HepG2 (cell line): Measurements from ENCODE around the gene EDC3. TPM values are rescaled to one million over a fixed set of nuclear protein-coding genes. Genes with fewer than 3 reads are reported as not detected.

Experiments
- CBX5 ChIP-seq: sonication (generic); formaldehyde crosslinking; IDR thresholded peaks from 2 replicates; pipeline ENCODE4 v1.4.0; 2020; ENCODE audit warnings: missing genetic modification reagents, borderline replicate concordance
- CC2D1A ChIP-seq: sonication (generic); formaldehyde crosslinking; IDR thresholded peaks from 2 replicates; pipeline ENCODE4 v1.8.1; 2023; ENCODE audit warnings: mild to moderate bottlenecking, missing genetic modification reagents
- IRX3 ChIP-seq: sonication (generic); formaldehyde crosslinking; IDR thresholded peaks from 2 replicates; pipeline ENCODE4 v1.8.1; 2023; ENCODE audit warnings: mild to moderate bottlenecking, low read depth, missing genetic modification reagents, borderline replicate concordance
- ISL2 ChIP-seq: sonication (generic); formaldehyde crosslinking; IDR thresholded peaks from 2 replicates; pipeline ENCODE4 v1.5.0; 2020; ENCODE audit warnings: missing genetic modification reagents
- KLF6 ChIP-seq: IDR thresholded peaks from 2 replicates; pipeline ENCODE4 v1.8.0; 2016; ENCODE audit warnings: missing biosample characterization, missing genetic modification reagents
- MTA1 ChIP-seq: sonication (generic); formaldehyde crosslinking; IDR thresholded peaks from 2 replicates; pipeline ENCODE4 v1.4.0; 2020; ENCODE audit warnings: missing genetic modification reagents, mild to moderate bottlenecking, borderline replicate concordance
- NCOA1 ChIP-seq: sonication (generic); formaldehyde crosslinking; IDR thresholded peaks from 2 replicates; pipeline ENCODE4 v1.9.0; 2021; ENCODE audit warnings: missing genetic modification reagents
- PRMT3 ChIP-seq: sonication (generic); formaldehyde crosslinking; IDR thresholded peaks from 2 replicates; pipeline ENCODE4 v1.8.1; 2022; ENCODE audit warnings: low read depth, mild to moderate bottlenecking, moderate library complexity, missing genetic modification reagents, borderline replicate concordance
- SAP130 ChIP-seq: IDR thresholded peaks from 2 replicates; pipeline ENCODE4 v1.6.1; 2016; ENCODE audit warnings: low read depth
- ZBTB3 ChIP-seq: sonication (generic); formaldehyde crosslinking; IDR thresholded peaks from 2 replicates; pipeline ENCODE4 v1.4.0; 2020; ENCODE audit warnings: low read depth, mild to moderate bottlenecking, moderate library complexity, missing genetic modification reagents, borderline replicate concordance
- ZFP41 ChIP-seq: sonication (generic); formaldehyde crosslinking; IDR thresholded peaks from 2 replicates; pipeline ENCODE4 v1.4.0; 2020; ENCODE audit warnings: mild to moderate bottlenecking, missing genetic modification reagents, borderline replicate concordance
- ZFP62 ChIP-seq: sonication (generic); formaldehyde crosslinking; IDR thresholded peaks from 2 replicates; pipeline ENCODE4 v1.4.0; 2020; ENCODE audit warnings: missing genetic modification reagents
- ZFX ChIP-seq: sonication (generic); formaldehyde crosslinking; IDR thresholded peaks from 2 replicates; pipeline ENCODE4 v1.4.0; 2020; ENCODE audit warnings: mild to moderate bottlenecking, low read depth, missing genetic modification reagents, moderate library complexity
- ZIK1 ChIP-seq: sonication (generic); formaldehyde crosslinking; IDR thresholded peaks from 2 replicates; pipeline ENCODE4 v1.5.0; 2020; ENCODE audit warnings: mild to moderate bottlenecking, low read depth, missing genetic modification reagents, borderline replicate concordance
- ZNF24 ChIP-seq: fragments of 450-650 bp; IDR thresholded peaks from 2 replicates; pipeline ENCODE4 v1.6.1; 2017; ENCODE audit warnings: antibody characterized with exemption, mild to moderate bottlenecking
- ZNF326 ChIP-seq: sonication (generic); formaldehyde crosslinking; IDR thresholded peaks from 2 replicates; pipeline ENCODE4 v1.4.0; 2020; ENCODE audit warnings: missing genetic modification reagents, borderline replicate concordance
- ZNF331 ChIP-seq: sonication (generic); formaldehyde crosslinking; IDR thresholded peaks from 2 replicates; pipeline ENCODE4 v1.4.0; 2020; ENCODE audit warnings: missing genetic modification reagents
- polyA plus RNA-seq, 8 experiments: library from polyadenylated mRNA; depleted of rRNA in 3 of 8; stranded (reverse) in 7 of 8; unstranded in 1 of 8; fragments of >200 nt; fragmentation: Illumina TruSeq in 4 of 8; extraction: Trizol in 4 of 8; gene quantifications; 2 replicates each; pipeline versions ENCODE4 v1.2.1 to v1.2.3, GENCODE V29; 2011 to 2016; ENCODE audit warnings: low read depth in 4 of 8, missing spikeins in 1 of 8, mixed read lengths in 1 of 8; ENCODE audit not compliant: insufficient read depth in 1 of 8
- total RNA-seq, 5 experiments: library from RNA; depleted of rRNA; stranded (reverse); fragments of >200 nt; fragmentation: Illumina TruSeq; extraction: Trizol; gene quantifications; 2 replicates each; pipeline ENCODE4 v1.2.3, GENCODE V29; 2016; ENCODE audit warnings: low read depth in 1 of 5
- TF ChIP-seq, protein P1 (sequence below): sonication (generic); formaldehyde crosslinking; IDR thresholded peaks from 2 replicates; pipeline ENCODE4 v1.4.0; 2020; ENCODE audit warnings: missing genetic modification reagents
- TF ChIP-seq, protein P2 (sequence below): sonication (generic); formaldehyde crosslinking; IDR thresholded peaks from 2 replicates; pipeline ENCODE4 v1.5.0; 2020; ENCODE audit warnings: missing genetic modification reagents, mild to moderate bottlenecking, borderline replicate concordance
- TF ChIP-seq, protein P3 (sequence below): sonication (generic); formaldehyde crosslinking; IDR thresholded peaks from 2 replicates; pipeline ENCODE4 v1.8.0; 2022; ENCODE audit warnings: mild to moderate bottlenecking, missing genetic modification reagents, borderline replicate concordance
- TF ChIP-seq, protein P4 (sequence below): sonication (generic); formaldehyde crosslinking; IDR thresholded peaks from 2 replicates; pipeline ENCODE4 v1.8.1; 2023; ENCODE audit warnings: mild to moderate bottlenecking, inconsistent platforms, moderate library complexity, missing genetic modification reagents, borderline replicate concordance

The EDC3 gene
- total and polyA plus RNA-seq, 2 of the 13 experiments (the other 11 are each of a cell fraction or from before 2014, with no cell fraction given), result 17.4 to 32.0 TPM

DNA sequence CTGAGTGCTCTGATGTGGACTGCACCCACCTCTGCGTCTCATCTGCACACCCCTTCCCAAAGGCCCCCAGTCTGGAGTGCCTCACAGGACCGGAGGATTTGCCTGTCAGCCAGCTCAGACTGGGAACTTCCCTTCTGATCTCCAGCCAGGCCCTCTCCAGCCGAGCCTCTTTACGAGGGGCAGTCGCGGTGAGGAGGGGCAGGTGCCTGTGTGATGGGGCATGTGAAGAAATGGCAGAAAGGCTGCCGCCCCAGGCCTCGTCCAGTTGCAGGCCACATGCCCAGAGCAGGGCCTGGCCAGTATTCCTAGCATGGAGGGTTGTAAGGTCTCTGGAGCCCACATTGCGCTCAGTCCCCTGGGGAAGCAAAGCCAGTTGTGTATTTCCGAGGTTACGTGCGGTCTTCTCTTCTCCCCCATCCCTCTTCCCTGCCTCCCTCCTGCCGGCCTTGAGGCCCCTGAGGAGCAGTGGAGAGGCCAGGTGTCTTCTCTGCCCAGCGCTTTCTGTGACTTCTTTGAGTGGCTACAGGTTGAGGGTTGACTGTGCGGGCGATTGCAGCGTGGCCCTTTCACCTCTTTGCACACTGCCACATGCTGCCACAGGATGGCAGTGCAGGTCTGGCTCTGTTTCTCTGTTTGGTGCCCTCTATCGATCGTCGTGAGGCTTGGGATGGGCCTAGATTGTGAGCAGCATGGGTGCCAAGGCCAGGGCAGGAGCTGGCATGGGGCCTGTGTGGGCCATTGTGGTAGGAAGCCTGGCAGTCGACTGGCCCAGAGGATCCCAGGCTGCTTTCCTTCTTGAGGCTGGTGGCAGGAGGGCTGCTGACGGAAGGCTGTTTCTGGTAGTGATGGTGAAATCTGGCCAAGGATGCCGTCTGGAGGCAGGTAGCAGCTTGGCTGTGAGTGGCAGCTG, 74.9 kb downstream of the EDC3 start (continued):
- TF ChIP-seq ISL2 (CRISPR knock-in tag), result no peak
- TF ChIP-seq ZFP62 (CRISPR knock-in tag), result no peak
- TF ChIP-seq, protein P1, sequence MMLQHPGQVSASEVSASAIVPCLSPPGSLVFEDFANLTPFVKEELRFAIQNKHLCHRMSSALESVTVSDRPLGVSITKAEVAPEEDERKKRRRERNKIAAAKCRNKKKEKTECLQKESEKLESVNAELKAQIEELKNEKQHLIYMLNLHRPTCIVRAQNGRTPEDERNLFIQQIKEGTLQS (CRISPR knock-in tag), result no peak
- no peak for TF ChIP-seq ZIK1 (CRISPR knock-in tag)
- TF ChIP-seq MTA1 (CRISPR knock-in tag), result 0 out of 2 replicates have a peak, but pooled peaks have one; percentile 28
- TF ChIP-seq, protein P2, sequence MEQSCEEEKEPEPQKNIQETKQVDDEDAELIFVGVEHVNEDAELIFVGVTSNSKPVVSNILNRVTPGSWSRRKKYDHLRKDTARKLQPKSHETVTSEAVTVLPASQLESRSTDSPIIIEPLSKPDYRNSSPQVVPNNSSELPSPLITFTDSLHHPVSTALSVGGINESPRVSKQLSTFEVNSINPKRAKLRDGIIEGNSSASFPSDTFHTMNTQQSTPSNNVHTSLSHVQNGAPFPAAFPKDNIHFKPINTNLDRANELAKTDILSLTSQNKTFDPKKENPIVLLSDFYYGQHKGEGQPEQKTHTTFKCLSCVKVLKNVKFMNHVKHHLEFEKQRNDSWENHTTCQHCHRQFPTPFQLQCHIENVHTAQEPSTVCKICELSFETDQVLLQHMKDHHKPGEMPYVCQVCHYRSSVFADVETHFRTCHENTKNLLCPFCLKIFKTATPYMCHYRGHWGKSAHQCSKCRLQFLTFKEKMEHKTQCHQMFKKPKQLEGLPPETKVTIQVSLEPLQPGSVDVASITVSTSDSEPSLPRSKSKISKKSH, result peak; percentile 35; the same call in 1 of the 2 replicates
- TF ChIP-seq ZFP41, result no peak
- TF ChIP-seq CC2D1A (CRISPR knock-in tag), result no peak
- TF ChIP-seq ZNF326 (CRISPR knock-in tag), result no peak
- TF ChIP-seq ZBTB3 (CRISPR knock-in tag), result no peak
- peak; percentile 84 for TF ChIP-seq ZFX (CRISPR knock-in tag)
- no peak for TF ChIP-seq PRMT3 (CRISPR knock-in tag)
- no peak for TF ChIP-seq KLF6 (CRISPR knock-in tag)
- TF ChIP-seq, protein P3, sequence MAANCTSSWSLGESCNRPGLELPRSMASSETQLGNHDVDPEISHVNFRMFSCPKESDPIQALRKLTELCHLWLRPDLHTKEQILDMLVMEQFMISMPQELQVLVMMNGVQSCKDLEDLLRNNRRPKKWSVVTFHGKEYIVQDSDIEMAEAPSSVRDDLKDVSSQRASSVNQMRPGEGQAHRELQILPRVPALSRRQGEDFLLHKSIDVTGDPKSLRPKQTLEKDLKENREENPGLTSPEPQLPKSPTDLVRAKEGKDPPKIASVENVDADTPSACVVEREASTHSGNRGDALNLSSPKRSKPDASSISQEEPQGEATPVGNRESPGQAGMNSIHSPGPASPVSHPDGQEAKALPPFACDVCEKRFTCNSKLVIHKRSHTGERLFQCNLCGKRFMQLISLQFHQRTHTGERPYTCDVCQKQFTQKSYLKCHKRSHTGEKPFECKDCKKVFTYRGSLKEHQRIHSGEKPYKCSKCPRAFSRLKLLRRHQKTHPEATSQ (CRISPR knock-in tag), result no peak
- TF ChIP-seq ZNF331 (CRISPR knock-in tag), result 0 out of 2 replicates have a peak, but pooled peaks have one; percentile 57
- TF ChIP-seq NCOA1, result no peak
- no peak for TF ChIP-seq ZNF24
- no peak for TF ChIP-seq IRX3
- peak; percentile 73 for TF ChIP-seq SAP130 (CRISPR knock-in tag)
- TF ChIP-seq, protein P4, sequence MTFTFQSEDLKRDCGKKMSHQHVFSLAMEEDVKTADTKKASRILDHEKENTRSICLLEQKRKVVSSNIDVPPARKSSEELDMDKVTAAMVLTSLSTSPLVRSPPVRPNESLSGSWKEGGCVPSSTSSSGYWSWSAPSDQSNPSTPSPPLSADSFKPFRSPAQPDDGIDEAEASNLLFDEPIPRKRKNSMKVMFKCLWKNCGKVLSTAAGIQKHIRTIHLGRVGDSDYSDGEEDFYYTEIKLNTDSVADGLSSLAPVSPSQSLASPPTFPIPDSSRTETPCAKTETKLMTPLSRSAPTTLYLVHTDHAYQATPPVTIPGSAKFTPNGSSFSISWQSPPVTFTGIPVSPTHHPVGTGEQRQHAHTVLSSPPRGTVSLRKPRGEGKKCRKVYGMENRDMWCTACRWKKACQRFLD, result no peak
- peak; percentile 54; the same call in 1 of the 2 replicates for TF ChIP-seq CBX5 (CRISPR knock-in tag)
